ENCODE results near the gene KRTAP29-1.
"Not testable (repeated sequence)": the region's sequence is repeated elsewhere in the genome, so short reads cannot be mapped to it uniquely, and the experiment has no call there.

Gene KRTAP29-1

DNA sequence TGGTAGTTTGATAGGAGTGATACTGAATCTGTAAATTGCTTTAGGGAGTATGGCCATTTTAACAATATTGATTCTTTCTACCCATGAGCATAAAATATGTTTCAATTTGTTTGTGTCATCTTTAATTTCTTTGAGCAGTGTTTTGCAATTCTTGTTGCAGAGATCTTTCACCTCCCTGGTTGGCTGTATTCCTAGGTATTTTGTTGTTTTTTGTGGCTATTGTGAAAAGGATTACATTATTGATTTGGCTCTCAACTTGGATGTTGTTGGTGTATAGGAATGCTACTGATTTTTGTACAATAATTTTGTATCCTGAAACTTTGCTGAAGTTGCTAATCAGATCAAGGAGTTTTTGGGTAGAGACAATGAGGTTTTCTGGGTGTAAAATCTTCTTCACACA lies 44.2 kb downstream of the KRTAP29-1 start:
- Histone ChIP-seq H3K36me3 (ENCODE audit: insufficient read depth, low read length) (no peaks in the 10 kb centered on the region), H3K9ac (ENCODE audit: low read depth, low read length) (no peak overlapping the region), H3K79me2 (ENCODE audit: insufficient read depth, low read length) (no peaks in the 10 kb centered on the region), H3K27ac (ENCODE audit: low read length) (no peak overlapping the region), H4K20me1 (ENCODE audit: insufficient read depth, low read length) (no peaks in the 10 kb centered on the region), H3K4me3 (ENCODE audit: low read depth in 1 of 2, low read length in 2 of 2) (no peak overlapping the region), H3K4me1 (ENCODE audit: insufficient read depth, low read length) (no peaks in the 10 kb centered on the region), H2AFZ (ENCODE audit: low read depth, low read length) (no peak overlapping the region), H3K9me3 (ENCODE audit: insufficient read depth, low read length, severe bottlenecking) (no peaks in the 10 kb centered on the region), H3K27me3 (ENCODE audit: insufficient read depth, low read length, poor library complexity) (peaks cover 6% of the 10 kb centered on the region), H3K4me2 (ENCODE audit: insufficient read depth, low read length) (no peak overlapping the region)
- ATAC-seq (ENCODE audit: insufficient read depth, low read depth): no peak
- no peak for DNase-seq
- no peak for TF ChIP-seq EZH2 (IDR thresholded peaks at IDR 0.05; ENCODE audit: borderline replicate concordance, low read depth, low read length, severe bottlenecking)
- TF ChIP-seq, protein P1, sequence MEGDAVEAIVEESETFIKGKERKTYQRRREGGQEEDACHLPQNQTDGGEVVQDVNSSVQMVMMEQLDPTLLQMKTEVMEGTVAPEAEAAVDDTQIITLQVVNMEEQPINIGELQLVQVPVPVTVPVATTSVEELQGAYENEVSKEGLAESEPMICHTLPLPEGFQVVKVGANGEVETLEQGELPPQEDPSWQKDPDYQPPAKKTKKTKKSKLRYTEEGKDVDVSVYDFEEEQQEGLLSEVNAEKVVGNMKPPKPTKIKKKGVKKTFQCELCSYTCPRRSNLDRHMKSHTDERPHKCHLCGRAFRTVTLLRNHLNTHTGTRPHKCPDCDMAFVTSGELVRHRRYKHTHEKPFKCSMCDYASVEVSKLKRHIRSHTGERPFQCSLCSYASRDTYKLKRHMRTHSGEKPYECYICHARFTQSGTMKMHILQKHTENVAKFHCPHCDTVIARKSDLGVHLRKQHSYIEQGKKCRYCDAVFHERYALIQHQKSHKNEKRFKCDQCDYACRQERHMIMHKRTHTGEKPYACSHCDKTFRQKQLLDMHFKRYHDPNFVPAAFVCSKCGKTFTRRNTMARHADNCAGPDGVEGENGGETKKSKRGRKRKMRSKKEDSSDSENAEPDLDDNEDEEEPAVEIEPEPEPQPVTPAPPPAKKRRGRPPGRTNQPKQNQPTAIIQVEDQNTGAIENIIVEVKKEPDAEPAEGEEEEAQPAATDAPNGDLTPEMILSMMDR (IDR thresholded peaks at IDR 0.05; ENCODE audit: borderline replicate concordance, extremely low read depth, low read length, poor library complexity, severe bottlenecking): no peak

GRCh38 chr17:41256291-41256685 lies 46.4 kb downstream of the KRTAP29-1 start:
- Histone ChIP-seq H4K20me1 (ENCODE audit: insufficient read depth, low read length) (no peaks in the 10 kb centered on the region), H3K4me3 (ENCODE audit: low read depth in 1 of 2, low read length in 2 of 2) (no peak overlapping the region), H3K79me2 (ENCODE audit: insufficient read depth, low read length) (no peaks in the 10 kb centered on the region), H3K4me1 (ENCODE audit: insufficient read depth, low read length) (no peaks in the 10 kb centered on the region), H2AFZ (ENCODE audit: low read depth, low read length) (no peak overlapping the region), H3K27me3 (ENCODE audit: insufficient read depth, low read length, poor library complexity) (peaks cover 6% of the 10 kb centered on the region), H3K27ac (ENCODE audit: low read length) (no peak overlapping the region), H3K4me2 (ENCODE audit: insufficient read depth, low read length) (no peak overlapping the region), H3K9me3 (ENCODE audit: insufficient read depth, low read length, severe bottlenecking) (no peaks in the 10 kb centered on the region), H3K36me3 (ENCODE audit: insufficient read depth, low read length) (no peaks in the 10 kb centered on the region), H3K9ac (ENCODE audit: low read depth, low read length) (no peak overlapping the region)
- no peak for TF ChIP-seq EZH2 (IDR thresholded peaks at IDR 0.05; ENCODE audit: borderline replicate concordance, low read depth, low read length, severe bottlenecking)
- TF ChIP-seq, protein P1 (IDR thresholded peaks at IDR 0.05; ENCODE audit: borderline replicate concordance, extremely low read depth, low read length, poor library complexity, severe bottlenecking): no peak
- DNase-seq (no peak), ATAC-seq (ENCODE audit: insufficient read depth, low read depth) (no peak)

DNA sequence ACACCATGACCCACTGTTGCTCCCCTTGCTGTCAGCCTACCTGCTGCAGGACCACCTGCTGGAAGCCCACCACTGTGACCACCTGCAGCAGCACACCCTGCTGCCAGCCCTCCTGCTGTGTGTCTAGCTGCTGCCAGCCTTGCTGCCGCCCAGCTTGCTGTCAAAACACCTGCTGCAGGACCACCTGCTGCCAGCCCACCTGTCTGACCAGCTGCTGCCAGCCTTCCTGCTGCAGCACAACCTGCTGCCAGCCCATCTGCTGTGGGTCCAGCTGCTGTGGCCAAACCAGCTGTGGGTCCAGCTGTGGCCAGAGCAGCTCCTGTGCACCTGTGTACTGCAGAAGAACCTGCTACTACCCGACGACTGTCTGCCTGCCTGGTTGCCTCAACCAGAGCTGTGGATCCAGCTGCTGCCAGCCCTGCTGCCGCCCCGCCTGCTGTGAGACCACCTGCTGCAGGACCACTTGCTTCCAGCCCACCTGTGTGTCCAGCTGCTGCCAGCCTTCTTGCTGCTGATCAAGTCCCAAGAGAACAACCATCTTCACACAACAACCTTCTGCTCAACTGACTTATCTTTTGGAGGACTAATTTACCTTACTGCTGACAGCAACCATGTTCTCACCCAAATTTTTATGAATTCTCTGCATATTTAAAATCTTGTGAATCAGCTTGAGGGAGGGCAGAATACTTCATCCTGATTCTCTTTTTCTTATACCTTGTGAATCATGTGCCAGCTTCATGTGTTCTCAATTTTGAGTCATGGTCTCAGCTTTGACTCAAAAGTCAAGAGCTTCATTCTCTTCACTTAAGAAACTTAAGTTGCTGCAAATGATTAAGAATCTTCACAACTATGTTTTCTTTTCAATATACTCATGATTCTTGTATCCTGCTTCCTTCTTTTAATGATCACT lies 47.0 kb downstream of the KRTAP29-1 start, which contains the start of gene KRTAP9-9:
Gene KRTAP9-9, plus strand, starts transcription at position 4 of the 910 bp plus-strand sequence.
- H3K36me3 ChIP-seq (ENCODE audit: insufficient read depth, low read length); H3K9me3 ChIP-seq (ENCODE audit: insufficient read depth, low read length, severe bottlenecking); H3K79me2 ChIP-seq (ENCODE audit: insufficient read depth, low read length); H3K27me3 ChIP-seq (ENCODE audit: insufficient read depth, low read length, poor library complexity); H3K4me2 ChIP-seq (ENCODE audit: insufficient read depth, low read length); H3K4me3 ChIP-seq (ENCODE audit: low read depth in 1 of 2, low read length in 2 of 2); DNase-seq; H3K27ac ChIP-seq (ENCODE audit: low read length); H2AFZ ChIP-seq (ENCODE audit: low read depth, low read length); H3K4me1 ChIP-seq (ENCODE audit: insufficient read depth, low read length); H4K20me1 ChIP-seq (ENCODE audit: insufficient read depth, low read length); ATAC-seq (ENCODE audit: insufficient read depth, low read depth); H3K9ac ChIP-seq (ENCODE audit: low read depth, low read length): not testable (repeated sequence)

DNA sequence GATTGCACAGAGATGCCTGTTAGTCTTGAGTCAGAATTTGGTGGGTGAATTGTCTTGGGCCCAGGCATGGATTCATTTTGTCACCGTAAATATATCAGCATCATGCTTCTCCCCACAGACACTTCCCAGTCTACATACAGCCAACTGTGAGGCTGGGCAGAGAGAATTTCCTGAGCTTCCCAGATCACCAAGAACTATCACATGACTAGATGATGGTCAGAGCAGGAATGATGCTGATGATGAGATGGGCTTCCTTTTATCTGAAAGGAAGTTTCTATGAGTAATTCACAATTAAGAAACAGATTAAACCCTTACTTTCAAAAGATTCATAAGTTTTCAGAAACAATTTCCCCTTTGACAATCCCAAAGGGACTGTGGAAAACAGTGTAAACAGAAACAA lies 47.8 kb downstream of the KRTAP29-1 start:
- Histone ChIP-seq H3K36me3 (ENCODE audit: insufficient read depth, low read length) (no peaks in the 10 kb centered on the region), H2AFZ (ENCODE audit: low read depth, low read length) (no peak overlapping the region), H3K4me3 (ENCODE audit: low read depth in 1 of 2, low read length in 2 of 2) (no peak overlapping the region), H3K4me1 (ENCODE audit: insufficient read depth, low read length) (no peaks in the 10 kb centered on the region), H3K27me3 (ENCODE audit: insufficient read depth, low read length, poor library complexity) (peaks cover 6% of the 10 kb centered on the region), H3K9me3 (ENCODE audit: insufficient read depth, low read length, severe bottlenecking) (no peaks in the 10 kb centered on the region), H3K79me2 (ENCODE audit: insufficient read depth, low read length) (no peaks in the 10 kb centered on the region), H3K9ac (ENCODE audit: low read depth, low read length) (no peak overlapping the region), H4K20me1 (ENCODE audit: insufficient read depth, low read length) (no peaks in the 10 kb centered on the region), H3K27ac (ENCODE audit: low read length) (no peak overlapping the region), H3K4me2 (ENCODE audit: insufficient read depth, low read length) (no peak overlapping the region)
- no peak for ATAC-seq (ENCODE audit: insufficient read depth, low read depth)
- TF ChIP-seq, protein P1 (IDR thresholded peaks at IDR 0.05; ENCODE audit: borderline replicate concordance, extremely low read depth, low read length, poor library complexity, severe bottlenecking): no peak
- no peak for TF ChIP-seq EZH2 (IDR thresholded peaks at IDR 0.05; ENCODE audit: borderline replicate concordance, low read depth, low read length, severe bottlenecking)
- no peak for DNase-seq

All from DND-41 (cell line).